ENCODE data around the gene FBXO5. TPM values are rescaled to one million over a fixed set of nuclear protein-coding genes. Genes with fewer than 3 reads are reported as not detected.
"Not testable (repeated sequence)": the region's sequence is repeated elsewhere in the genome, so short reads cannot be mapped to it uniquely, and the experiment has no call there.

FBXO5 gene
- total RNA-seq, 1 experiment from 2014 or later = 48.1 TPM

DNA sequence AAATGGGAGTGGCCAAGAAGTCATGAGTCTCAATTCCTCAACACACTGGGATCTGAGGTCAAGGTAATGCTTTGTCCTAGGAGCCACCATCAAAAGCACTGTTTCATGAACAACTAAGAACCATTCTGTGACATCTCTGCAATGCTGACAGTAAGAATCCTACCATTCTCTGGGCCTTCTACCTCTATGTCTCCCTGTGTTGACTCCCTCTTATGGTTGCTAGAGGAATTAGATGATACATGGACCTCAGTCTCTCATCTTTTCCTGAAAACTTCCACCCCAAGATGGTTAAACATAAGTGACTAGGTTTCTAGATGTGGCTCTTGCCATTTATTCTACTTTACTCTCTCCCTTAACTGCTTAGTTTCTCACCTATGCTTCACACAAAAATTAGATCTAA is 10.6 kb upstream of the FBXO5 start:
- DNase-seq (ENCODE audit: low spot score) = no peak

DNA sequence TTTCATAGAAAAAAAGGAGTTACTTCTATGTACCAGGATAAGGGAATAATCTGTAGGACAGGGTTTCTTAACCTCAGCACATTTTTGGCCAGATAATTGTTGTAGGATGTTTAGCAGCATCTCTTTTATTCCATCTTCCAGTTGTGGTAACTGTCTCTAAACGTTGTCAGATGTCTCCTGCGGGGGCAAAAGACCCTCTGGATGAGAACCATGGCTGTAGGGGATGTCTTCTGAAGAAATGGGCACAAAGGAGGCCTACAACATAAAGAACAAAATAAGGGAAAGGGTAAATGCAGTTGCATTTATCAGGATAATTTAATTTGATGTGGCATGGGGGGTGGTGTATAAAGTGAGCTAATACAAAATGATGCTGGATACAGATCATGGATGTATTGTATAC is 4.1 kb upstream of the FBXO5 start:
- no peak for DNase-seq (ENCODE audit: low spot score)

DNA sequence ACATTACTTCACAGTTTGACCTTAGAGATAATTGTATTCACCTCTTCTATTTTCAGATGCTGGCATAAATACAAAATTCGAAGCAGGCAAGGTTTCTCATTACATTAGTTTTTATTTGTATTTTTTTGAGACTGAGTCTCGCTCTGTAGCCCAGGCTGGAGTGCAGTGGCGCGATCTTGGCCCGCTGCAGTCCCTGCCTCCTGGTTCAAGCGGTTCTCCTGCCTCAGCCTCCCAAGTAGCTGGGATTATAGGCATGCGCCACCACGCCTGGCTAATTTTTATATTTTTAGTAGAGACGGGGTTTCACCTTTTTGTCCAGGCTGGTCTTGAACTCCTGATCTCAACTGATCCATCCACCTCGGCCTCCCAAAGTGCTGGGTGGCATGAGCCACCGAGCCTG is 2.5 kb upstream of the FBXO5 start:
- not testable (repeated sequence) for DNase-seq (ENCODE audit: low spot score)

DNA sequence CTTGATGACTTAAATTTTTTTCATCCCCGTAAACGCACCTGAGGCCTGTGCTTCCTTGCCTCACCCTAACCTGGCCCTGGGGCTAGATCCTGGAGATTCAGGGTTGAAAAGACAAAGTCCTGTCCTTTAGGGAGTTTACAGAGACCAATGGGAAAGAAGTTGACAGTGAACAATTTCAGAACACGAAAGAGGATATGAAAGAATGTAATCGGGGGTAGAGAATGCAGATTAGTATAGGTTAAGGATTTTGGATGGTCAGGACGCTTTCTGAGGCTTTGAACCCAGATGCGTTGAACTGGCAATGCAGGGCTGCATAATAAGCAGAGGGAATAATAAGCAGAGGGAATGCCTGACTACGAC is 1.7 kb upstream of the FBXO5 start:
- DNase-seq (ENCODE audit: low spot score) = peak; percentile 14

DNA sequence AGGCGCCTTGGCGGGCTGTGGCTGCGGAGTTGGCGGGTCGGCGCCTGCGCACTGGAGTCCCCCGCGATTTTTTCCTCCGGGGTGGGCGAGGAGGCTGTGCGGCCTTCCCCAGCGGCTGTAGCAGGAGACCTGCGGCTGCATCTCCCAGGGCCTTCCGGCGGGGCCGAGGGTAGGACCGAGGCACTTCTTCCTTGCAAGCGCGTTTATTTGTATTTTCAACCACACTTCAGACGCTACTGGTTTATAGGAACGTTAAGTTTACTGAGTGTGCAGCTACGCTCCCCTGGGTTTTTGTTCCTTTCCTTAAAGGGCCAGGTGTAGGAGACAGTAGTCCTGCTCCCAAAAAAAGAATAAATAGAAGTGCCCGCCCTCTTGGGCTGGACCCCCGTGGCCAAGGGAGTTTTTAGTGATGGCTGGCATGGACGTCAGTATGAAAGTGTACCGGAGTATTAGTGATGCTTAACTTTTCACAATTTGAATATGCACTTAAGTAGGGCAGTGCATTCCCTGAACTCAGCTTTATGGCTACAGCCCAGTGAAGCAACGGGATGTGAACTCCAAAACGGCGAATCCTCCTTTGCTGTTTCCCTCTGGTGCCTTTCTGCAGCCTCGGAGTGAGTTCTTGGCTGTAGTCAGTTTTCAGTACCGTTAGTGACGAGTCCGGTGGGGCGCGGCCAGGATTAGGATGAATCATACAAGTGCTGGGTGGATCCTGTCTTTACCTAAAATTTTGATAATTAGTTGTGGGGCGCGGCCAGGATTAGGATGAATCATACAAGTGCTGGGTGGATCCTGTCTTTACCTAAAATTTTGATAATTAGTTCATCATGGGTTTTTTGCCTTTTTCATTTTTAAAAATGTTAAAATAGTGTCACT is 1.0 kb upstream of the FBXO5 start:
- peak; percentile 83 for DNase-seq (ENCODE audit: low spot score)

DNA sequence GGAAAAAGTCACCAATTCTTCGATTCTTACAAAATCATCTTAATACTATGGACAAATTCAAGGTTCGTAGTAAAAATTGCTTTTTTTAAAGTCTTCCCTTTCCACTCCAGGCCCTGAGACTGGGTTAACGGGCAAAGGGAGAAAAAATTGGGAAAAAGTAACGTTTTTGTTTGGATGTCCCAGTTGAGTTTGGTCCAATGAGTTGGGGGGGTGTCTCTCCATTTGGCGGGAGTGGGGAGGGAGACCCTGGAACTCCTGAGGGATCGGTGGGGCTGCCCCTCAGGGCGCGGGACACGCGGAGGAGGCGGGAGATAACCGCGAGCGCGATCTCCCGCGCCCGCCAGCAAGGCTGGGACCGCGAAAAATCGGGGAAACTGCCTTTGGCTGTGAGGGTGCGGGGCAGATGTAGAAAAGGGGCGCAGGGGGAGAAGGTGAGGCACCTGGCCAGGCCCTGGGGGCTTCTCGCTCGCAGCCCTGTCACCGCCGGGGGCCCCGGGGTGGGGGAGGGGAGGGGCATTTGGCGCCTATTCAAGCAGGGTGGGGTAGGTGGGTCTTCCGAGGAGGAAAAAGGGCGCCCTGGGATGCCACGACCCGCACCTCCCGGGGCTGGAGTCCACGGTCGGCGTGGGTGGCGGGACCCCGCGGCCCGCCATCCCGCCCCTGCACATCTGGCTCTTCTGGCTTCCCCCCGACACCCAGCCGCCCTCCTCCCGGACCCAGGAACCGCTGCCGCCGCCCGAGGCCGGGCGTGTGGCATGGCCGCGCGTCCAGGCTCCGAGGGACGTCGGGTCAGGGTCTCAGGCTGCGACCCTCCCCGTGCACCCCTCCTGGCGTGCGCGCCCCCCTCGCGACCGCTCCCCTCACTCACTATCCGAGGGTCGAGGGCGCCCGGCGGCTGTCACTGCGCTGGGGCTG is 595 bp downstream of the FBXO5 start:
- DNase-seq (ENCODE audit: low spot score) = no peak

DNA sequence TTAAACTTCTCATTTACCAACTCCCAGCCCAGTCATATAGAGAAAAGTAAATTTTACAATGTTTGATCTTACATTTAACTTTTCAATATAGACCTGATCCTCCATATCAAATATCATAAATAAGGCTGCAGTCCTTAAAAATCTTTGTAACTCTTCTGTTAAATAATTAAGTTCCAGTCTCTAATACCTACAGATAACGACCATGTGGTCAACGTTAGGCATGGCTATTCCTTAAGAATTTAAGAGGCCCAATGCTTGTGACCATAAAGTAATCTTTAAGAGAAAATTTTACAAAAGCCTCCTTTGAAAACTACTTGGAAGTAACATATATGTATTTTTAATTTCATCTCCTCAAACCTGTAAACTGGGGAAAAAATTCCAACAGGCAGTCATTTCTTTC is 1.6 kb downstream of the FBXO5 start:
- no peak for DNase-seq (ENCODE audit: low spot score)

DNA sequence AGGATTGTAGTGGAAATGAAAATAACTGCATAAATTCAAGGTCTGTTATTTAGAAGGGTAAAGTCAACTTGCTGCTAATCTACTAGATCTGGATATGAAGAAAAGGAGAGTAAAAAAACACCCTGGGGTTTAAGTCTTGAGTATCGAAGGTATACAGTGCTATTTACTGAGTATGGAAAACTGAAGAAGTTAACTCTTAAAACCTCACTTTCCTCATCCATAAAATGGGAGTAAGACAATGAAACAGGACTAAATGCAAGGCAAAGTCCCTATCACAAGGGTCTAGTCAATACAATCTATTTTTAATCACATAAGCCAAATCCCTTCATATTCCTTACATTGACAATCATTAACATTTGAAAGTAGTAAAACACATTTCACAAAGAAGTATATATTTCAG is 2.2 kb downstream of the FBXO5 start:
- DNase-seq (ENCODE audit: low spot score) = no peak

DNA sequence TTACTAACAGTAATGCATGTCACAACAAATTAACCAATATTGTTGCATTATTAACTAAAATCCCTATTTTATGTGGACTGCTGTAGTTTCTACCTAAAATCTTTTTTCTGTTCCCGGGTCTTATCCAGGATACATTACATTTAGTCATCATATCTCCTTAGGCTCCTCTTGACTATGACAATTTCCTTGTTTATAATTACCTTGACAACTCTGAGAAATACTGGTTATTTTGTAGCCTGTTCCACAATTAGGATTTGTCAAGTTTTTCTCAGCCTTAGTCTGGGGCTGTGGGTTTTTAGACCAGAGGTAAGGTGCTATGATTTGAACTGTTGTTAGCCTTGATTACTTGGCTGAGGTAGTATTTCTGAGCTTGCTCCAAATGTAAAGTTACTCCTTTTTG is 3.7 kb downstream of the FBXO5 start:
- DNase-seq (ENCODE audit: low spot score) = no peak

DNA sequence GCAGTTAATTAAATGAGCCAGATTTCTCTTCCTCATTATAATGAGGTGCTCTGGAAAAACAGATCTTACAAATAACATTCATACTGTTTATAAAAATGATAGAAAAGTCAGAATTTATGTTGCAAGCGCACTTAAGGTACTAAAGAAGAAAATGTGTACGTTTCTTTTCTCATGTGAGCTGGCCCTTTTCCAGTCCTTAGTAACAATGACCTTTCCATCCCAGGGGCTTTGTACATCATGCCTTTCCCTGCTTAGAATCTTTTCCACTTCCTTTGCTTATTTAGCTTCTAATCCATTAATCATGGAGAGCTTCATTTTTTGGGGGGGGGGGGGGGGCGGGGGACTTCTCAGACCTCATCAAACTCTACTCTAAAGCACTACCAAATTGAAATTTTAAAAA is 4.8 kb downstream of the FBXO5 start:
- no peak for DNase-seq (ENCODE audit: low spot score)

DNA sequence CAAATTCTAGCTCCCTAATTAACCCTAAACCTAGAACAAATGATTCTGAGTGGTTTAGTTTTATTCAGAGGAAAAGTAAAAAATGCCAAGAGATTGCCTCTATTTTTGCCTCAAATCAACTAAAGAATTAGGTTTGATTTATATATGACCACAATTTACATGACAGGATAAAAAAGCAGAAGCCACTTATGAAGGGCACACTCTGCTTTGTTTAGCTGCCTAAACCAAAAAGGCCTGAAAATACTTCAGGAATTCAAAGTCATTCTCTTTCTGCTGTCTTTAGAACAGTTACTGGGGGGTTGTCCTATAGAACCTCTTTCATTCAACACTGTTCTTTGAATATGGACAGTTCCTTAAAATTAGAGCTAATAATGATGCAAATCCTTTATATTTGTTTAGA is 5.3 kb downstream of the FBXO5 start:
- DNase-seq (ENCODE audit: low spot score) = no peak

DNA sequence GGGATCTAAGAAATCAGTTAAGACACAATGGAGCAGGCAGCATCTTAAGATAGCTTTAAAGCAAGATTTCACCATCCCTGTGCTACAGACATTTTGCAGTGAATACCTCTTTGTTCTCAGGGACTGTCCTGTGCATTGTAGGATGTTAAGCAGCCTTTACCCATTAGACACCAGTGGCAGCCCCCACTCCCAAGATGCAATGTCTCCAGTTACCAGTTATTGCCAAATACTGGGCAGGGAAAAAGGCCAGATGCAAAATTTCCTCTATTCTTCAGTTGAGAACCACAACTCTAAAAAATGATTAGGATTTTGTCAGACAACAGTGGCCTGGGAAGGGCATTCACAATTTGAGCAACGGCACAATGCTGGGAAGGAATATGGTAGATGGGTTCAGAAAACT is 6.1 kb downstream of the FBXO5 start:
- no peak for DNase-seq (ENCODE audit: low spot score)

DNA sequence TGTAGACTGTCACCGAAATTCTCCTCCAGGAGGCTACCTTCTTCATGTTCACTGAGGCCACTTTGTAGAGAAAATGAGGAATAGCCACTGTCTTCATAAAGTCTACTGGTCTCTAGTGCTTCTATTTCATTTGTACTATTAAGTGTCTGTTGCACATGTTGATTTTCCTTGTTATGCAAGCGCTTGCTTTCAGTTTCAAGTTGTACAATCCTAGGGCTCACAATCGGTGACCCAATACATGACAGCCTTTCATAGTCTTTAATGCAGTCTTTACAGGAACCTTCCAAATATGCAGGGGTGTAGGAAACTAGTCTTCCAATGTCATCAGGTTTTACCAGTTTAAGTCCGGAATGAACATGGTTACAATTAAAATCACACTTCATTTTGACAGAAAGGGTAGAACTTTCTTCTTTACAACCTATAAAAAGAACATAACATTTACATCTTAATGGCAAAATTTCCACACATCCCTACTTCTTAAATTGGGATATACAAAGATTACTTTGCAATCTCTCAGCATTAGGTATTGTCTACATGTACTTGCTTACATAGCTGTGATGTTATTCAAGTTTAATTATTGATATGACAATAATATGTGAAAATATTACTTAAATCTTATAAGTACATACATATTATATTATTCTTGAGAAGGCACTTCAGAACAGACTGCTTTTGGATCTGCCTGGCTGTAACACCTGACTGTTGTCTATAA is 7.5 kb downstream of the FBXO5 start:
- no peak for DNase-seq (ENCODE audit: low spot score)

DNA sequence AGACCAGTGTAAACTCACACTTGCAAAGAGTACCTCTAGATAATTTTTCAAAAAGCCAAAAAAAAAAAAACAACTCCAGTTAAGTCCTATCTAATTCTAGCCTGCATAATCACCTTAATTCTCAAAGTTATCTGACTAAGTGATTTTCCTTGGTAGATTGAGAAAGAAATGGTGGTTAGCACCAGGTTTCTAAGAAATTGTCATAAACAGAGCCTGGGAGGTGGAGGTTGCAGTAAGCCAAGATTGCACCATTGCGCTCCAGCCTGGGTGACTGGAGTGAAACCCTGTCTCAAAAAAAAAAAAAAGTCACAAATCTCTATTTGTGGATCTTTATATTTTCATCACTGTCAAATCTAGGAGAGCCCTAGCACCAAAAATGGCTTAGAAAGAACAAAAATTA is 8.9 kb downstream of the FBXO5 start:
- DNase-seq (ENCODE audit: low spot score) = no peak

DNA sequence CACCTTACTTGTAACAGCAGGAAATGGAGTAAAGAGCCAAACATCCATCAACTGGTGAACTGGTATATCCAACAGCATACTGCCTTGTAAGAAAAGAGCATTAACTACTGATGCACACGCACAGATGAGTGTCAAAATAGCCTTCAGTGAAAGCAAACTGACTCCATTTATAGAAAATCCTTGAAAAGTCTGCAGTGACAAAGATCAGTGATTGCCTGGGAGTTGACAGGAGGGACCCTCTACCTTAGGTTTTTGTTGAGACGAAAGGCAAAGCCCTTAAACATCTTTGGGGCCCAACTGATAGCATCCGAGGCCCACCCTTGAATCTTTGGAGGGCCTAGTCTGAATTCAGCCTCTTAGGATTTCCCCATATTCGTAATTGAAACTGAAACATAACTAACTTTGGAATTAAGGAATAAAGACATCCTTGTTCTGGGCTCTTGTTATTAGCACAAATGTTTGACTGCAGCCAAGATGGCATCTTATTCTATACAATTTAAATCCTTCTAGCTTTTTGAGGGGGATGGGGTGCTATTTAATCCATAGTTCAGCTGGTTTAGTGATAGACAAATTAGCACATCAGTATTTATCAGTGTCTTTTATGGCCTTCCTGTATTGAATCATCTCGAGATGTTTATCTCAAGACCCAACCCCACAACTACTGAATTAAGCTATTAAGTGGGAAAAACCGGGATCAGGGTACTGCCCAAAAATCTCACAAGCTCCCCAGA is 13.0 kb downstream of the FBXO5 start:
- DNase-seq (ENCODE audit: low spot score) = no peak

DNA sequence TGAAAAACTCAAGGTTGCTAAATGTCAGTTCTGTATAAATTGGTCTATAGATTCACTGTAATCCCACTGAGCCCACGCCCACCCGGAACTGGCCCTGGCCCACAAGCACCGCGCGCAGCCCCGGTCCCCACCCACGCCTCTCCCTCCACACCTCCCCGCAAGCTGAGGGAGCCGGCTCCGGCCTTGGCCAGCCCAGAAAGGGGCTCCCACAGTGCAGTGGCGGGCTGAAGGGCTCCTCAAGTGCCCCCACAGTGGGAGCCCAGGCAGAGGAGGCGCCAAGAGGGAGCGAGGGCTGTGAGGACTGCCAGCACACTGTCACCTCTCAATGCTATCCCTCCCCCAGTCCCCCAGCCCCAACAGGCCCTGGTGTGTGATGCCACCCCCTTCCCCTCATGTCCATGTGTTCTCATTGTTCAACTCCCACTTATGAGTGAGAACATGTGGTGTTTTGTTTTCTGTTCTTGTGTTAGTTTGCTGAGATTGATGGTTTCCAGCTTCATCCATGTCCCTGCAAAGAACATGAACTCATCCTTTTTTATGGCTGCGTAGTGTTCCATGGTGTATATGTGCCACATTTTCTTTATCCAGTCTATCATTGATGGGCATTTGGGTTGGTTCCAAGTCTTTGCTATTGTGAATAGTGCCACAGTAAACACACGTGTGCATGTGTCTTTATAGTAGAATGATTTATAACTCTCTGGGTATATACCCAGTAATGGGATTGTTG is 16.5 kb downstream of the FBXO5 start:
- not testable (repeated sequence) for DNase-seq (ENCODE audit: low spot score)

DNA sequence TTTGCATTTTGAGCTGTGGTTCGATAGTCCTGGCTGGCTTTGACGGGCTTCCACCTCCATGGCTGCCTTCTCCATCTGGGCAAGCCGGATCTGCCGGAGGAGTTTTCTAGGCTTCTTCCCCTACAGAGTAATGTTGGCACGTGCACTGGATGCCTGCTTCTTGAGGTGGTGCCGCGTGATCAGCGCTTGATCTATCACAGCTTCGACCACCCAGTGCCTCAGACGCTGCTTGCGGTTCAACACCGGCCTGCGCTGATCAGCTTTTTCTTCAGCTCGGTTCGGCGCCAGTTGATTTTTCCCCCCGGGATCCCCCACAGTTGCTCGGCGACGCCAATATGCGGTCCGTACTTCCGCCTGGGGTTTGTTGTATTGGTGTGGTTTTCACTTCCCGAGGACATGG is 23.5 kb downstream of the FBXO5 start:
- DNase-seq (ENCODE audit: low spot score) = no peak

DNA sequence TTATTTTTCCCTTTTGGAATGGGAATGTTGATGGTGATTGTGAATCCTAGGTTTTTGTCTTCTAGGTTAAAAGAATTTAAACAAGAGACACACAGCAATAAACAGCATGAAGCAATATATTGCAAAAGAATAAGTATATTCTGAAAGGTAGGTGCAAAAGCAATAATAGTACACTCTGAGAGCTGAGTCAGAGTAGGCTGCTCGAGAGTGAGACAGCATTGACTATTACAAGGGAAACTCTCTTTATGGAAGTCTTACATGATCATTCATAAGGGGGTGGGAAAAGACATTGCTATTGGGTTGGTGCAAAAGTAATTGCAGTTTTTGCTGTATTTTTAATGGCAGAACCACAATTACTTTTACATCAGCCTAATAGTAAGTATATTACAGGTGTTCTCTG is 25.0 kb downstream of the FBXO5 start:
- DNase-seq (ENCODE audit: low spot score) = no peak

DNA sequence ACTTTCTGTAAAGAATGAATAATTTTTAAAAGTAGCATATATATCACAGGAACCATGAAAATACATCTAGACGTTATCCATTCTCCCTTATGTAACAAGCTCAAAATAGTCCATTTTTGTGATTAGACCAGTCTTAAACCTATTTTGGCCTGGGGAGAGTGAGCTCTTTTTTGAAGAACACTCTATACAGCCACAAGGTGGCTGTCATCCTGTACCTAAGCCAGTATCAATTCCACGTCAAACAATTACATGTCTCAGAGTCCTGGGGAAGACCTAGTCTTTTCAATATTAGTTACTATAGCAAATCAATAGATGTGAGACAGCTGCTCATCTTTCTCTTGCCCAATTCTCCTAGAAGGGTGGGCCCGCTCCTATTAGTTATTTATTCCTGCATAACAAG is 28.4 kb downstream of the FBXO5 start:
- no peak for DNase-seq (ENCODE audit: low spot score)

DNA sequence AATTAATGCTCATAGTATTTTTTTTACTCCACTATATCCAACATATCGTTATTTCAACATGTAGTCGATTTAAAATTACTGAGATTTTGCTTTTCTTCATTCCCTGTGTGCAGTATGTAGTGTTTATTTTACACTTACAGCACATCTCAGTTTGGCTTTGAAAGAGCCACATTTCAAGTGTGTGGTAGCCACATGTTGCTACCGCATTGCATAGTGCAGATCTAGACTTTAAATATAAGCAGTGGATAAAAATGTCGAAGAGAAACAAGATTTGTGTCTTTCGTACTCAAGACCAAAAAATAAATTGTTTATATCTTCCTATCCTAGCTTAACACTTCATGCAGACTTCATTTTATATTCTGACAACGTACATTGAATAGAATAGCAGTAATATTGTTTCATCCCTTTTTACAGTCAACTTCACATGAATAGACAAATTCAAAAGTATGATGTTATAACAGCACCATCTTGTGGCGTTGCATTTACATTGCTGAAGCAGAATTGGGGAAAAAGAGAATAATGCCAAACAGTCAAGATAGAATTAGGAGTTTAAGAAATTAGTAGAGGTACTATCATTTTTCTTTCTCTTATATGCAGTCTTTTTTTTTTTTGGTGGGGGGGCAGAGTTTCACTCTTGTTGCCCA is 29.9 kb downstream of the FBXO5 start:
- peak; percentile 44 for DNase-seq (ENCODE audit: low spot score)
